Right lung (tissue), 5 donors: ENCODE measurements around the gene IZUMO4. TPM values are rescaled to one million over a fixed set of nuclear protein-coding genes. Genes with fewer than 3 reads are reported as not detected.
"Not testable (repeated sequence)": the region's sequence is repeated elsewhere in the genome, so short reads cannot be mapped to it uniquely, and the experiment has no call there.

Experiments used
- DNase-seq, 2 donors: peaks; one replicate each; pipeline ENCODE4 v3.0.0-alpha.2; 2013
- polyA plus RNA-seq, 5 donors: library from polyadenylated mRNA; unstranded; fragments of 120-200 nt; gene quantifications; one replicate each; pipeline versions ENCODE4 v1.2.1 to v1.2.3, GENCODE V29; 2013; ENCODE audit warnings: inconsistent platforms in 1 of 5, low replicate concordance in 1 of 5; ENCODE audit not compliant: insufficient read length in 5 of 5, insufficient read depth in 1 of 5

The IZUMO4 gene
- polyA plus RNA-seq, 5 donors, result 5.5 to 7.2 (median 6.2) TPM

- no peak for DNase-seq
Measured at GRCh38 chr19:2080336-2080988, 16.3 kb upstream of the IZUMO4 start.

- DNase-seq, result no peak
Measured at GRCh38 chr19:2081873-2082810, 14.6 kb upstream of the IZUMO4 start.

DNA sequence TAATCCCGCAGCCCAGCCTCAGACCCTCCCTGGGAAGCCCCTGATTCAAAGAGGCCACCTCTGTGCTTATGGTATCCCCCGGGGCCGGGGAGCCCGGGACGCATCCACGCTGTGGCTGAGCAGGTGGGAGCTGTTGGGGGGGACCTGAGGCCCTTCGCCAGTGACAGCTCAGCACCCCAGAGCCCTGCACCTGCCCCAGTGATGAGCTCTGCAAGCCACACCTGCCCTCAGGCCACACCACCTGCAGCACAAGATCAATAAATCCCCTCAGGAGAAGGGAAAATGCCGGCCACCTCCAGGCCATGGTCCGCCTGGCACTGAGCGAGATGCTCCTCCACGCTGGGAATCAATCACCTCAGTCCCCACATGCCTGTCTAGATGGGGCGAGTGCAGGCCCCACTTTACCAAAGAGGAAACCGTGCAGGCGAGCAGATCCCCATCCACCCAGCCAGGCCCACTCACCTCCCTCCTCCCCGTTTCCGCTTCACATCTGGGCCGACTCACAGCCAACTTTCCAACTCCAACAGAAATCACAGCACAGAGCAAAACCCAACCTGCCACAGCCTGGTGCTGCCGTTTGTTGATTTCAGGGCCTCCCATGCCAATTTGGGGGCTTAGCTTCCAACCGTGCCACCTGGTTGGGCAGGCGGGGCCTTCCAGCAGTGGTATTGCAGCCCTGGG is 13.4 kb upstream of the IZUMO4 start:
- DNase-seq, result no peak

- no peak for DNase-seq
Measured at GRCh38 chr19:2084993-2085720, 11.6 kb upstream of the IZUMO4 start.

GRCh38 chr19:2086695-2087620 is 9.8 kb upstream of the IZUMO4 start:
- not testable (repeated sequence) for DNase-seq

DNA sequence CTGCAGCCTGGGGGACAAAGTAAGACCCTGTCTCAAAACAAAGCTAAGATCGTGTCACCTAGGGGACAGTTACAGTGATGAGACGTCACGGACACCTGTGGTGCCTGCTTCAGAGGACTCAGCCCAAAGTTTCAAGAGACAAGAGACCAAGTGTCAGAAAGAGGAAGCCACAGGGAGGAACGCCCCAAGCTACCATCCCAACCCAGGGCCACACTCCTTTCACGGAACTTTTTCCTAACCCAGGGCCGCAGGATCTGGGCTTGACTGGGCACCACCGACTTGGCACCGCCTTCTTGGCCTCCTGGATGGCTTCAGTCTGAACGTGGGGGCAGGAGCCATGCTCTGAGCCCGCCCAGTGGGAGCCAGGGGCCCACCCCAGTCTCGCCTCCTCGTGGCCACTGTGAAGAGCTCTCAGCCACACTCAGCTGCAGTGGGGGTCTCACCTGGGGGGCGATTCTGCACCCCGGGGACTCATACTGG is 9.1 kb upstream of the IZUMO4 start:
- DNase-seq, result no peak

DNA sequence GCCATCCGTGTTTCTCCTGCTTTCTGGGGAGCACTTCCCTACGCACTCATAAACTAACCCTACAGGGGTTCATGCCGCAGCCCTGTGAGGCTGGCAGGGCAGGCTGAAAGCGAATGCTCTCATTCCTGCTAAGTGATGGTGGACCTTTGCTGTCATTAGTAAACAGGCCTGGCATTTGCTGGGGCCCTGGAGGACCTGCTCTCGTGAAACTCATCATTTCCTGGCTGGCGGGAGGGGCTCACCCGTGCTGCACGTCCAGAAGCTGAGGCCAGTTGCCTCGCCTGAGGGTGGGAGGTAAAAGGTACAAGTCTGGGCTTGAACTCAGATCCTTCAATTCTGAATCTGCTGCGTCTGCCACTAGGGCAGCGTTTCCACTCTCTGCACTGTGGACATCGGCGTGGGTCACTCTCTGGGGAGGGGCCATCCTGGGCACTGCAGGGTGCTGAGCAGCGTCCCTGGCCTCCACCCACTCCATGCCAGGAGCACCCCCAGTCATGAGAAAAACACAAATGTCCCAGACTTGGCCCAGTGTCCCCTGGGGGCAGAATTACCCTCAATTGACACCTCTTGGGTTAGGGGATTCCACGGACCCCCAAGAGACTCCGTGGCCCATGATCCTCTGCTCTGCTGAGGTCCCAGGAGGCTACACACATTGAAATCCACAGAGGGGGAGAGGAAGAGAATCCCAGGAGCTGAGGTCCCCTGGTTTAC is 7.6 kb upstream of the IZUMO4 start:
- DNase-seq, result no peak

DNA sequence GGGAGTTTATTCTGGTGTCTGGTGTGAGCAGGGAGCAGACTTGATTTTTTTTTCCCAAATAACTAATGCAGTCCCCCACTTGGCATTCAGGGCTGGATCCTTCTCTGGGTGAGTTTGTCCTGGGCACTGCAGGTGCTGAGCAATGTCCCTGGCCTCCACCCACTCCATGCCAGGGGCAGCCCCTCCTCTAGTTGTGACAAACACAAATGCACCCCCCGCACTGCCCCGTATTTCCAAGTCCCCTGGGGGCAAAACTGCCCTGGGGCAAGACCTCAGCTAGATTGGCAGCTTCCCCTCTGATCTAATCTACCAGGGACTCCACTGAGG is 7.0 kb upstream of the IZUMO4 start:
- no peak for DNase-seq

GRCh38 chr19:2091926-2092525 is 4.7 kb upstream of the IZUMO4 start:
- not testable (repeated sequence) for DNase-seq

DNA sequence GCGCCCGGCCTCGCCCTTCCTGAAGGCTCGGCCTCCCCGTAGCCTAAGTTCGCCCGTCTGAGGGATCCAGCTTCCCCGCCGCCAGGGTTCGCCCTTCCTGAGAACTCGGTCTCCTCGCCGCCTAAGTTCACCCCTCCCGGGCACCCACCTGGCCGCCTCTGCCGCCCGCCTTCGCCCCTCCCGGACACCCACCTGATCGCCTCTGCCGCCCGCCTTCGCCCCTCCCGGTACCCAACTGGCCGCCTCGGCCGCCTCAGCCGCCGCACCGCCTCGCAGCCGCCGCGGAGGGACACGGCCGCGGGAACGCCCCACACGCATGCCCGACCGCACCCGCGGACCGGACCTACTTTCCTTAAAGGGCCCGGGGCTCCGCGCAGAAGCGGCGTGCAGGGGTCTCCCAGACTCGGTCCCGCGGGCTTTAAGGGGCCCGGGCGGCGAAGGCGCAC is 658 bp upstream of the IZUMO4 start, which contains the start of gene MOB3A:
Gene MOB3A (minus strand): TSS at position 293 of the 446 bp plus-strand sequence. CDS start 17,766 bp downstream, outside the sequence.
- no peak for DNase-seq

GRCh38 chr19:2097203-2097885 is 629 bp downstream of the IZUMO4 start:
- no peak for DNase-seq

DNA sequence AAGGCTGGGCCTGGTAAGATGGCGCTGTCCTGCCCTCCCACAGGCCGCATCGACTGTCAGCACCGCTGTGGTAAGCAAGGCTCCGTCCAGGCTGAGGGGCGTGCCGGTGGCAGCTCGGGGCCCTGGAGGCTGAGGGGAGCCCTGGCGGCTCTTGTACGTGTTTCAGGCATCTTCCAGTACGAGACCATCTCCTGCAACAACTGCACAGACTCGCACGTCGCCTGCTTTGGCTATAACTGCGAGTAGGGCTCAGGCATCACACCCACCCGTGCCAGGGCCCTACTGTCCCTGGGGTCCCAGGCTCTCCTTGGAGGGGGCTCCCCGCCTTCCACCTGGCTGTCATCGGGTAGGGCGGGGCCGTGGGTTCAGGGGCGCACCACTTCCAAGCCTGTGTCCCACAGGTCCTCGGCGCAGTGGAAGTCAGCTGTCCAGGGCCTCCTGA is 1.2 kb downstream of the IZUMO4 start:
- DNase-seq, result no peak

DNA sequence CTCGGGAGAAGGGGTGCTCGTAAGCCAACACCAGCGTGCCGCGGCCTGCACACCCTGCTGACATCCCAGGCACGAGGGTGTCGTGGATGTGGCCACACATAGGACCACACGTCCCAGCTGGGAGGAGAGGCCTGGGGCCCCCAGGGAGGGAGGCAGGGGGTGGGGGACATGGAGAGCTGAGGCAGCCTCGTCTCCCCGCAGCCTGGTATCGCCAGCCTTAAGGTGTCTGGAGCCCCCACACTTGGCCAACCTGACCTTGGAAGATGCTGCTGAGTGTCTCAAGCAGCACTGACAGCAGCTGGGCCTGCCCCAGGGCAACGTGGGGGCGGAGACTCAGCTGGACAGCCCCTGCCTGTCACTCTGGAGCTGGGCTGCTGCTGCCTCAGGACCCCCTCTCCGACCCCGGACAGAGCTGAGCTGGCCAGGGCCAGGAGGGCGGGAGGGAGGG is 2.4 kb downstream of the IZUMO4 start:
- DNase-seq, result no peak

GRCh38 chr19:2099937-2100718 is 3.4 kb downstream of the IZUMO4 start:
- DNase-seq, result no peak

DNA sequence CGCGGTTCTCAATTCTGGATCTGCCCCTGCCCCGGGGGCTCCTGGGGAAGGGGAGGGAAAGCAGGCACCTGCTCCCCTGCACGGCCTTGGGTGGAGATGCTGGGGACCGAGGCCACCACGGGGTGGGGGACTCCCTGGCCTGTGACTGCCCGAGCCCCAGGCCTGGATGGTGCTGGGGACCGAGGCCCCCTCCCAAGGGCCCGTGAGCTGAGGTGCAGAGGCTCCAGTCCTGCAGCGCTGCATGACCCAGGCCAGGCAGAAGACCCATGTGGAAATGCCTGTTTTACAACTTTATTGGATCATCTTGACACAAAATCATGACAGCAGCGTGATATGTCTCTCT is 4.0 kb downstream of the IZUMO4 start:
- no peak for DNase-seq

GRCh38 chr19:2101417-2102335 is 5.0 kb downstream of the IZUMO4 start:
- DNase-seq, result no peak
